ENCODE data around the gene MUC4. TPM values are rescaled to one million over a fixed set of nuclear protein-coding genes. Genes with fewer than 3 reads are reported as not detected.

Gene MUC4
- total RNA-seq, 1 experiment from 2014 or later = not detected

DNA sequence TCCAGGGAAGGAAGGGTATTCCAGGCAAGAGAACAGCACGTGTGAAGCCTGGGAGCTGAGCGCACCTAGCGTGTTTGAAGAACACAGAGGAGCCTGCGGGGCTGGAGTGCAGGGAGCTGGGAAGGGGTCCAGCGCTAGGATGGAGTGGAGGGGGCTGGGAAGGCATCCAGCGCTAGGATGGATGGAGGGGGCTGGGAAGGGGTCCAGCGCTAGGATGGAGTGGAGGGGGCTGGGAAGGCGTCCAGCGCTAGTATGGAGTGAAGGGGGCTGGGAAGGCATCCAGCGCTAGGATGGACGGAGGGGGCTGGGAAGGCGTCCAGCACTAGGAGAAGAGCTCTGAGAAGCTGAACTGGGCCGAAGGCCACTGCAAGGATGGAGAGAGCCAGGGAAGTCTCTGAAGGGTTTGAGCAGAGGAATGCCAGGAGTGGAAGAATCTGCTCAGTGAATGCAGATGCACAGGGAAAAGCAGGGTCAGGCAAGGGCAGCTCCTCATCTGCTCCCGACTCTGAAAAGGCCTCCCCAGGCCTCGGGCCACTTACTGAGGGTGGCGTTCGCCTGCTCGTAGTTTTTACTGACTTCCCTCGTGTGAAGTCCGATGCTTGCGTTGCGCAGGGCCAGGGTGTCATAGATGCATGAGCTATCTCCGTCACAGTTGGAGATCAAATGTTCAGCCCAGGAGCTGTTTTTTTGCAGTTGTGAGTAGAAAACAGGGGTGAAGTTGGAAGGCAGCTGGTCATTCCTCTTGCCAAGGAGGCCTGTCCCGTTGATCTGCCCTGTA lies 51.2 kb downstream of the MUC4 start:
- H3K27me3 ChIP-seq (replicated peaks; ENCODE audit: insufficient read depth, low read depth, low read length, poor library complexity) = peaks cover 65% of the 10 kb centered on the region
- POLR2A ChIA-PET (ENCODE audit: low non-redundant PET) = no interaction called here
- H3K9me3 ChIP-seq (ENCODE audit: low read depth, low read length, poor library complexity, severe bottlenecking) = no peaks in the 10 kb centered on the region
- TF ChIP-seq CTCF (conservative IDR thresholded peaks at IDR 0.05; ENCODE audit: low read depth, low read length) = no peak
- TF ChIP-seq EZH2 (IDR thresholded peaks at IDR 0.05; ENCODE audit: borderline replicate concordance, low read depth, low read length, poor library complexity, severe bottlenecking) = no peak
- H3K36me3 ChIP-seq (ENCODE audit: insufficient read depth, low read length, poor library complexity, severe bottlenecking) = no peaks in the 10 kb centered on the region
- BruUV-seq (replicated peaks) = no TSS peak
- H3K4me1 ChIP-seq (ENCODE audit: insufficient read depth, low read length, poor library complexity, severe bottlenecking) = no peaks in the 10 kb centered on the region
- no peak for DNase-seq (ENCODE audit: low spot score)
- no peak overlapping the region for H3K4me3 ChIP-seq (ENCODE audit: low read depth, low read length, poor library complexity, severe bottlenecking)
- CTCF ChIA-PET = no interaction called here
- H3K27ac ChIP-seq (ENCODE audit: low read depth, low read length, poor library complexity, severe bottlenecking) = no peak overlapping the region
- intact Hi-C loops (cut with micrococcal nuclease; ENCODE audit: unreplicated experiment) = no loop called here

DNA sequence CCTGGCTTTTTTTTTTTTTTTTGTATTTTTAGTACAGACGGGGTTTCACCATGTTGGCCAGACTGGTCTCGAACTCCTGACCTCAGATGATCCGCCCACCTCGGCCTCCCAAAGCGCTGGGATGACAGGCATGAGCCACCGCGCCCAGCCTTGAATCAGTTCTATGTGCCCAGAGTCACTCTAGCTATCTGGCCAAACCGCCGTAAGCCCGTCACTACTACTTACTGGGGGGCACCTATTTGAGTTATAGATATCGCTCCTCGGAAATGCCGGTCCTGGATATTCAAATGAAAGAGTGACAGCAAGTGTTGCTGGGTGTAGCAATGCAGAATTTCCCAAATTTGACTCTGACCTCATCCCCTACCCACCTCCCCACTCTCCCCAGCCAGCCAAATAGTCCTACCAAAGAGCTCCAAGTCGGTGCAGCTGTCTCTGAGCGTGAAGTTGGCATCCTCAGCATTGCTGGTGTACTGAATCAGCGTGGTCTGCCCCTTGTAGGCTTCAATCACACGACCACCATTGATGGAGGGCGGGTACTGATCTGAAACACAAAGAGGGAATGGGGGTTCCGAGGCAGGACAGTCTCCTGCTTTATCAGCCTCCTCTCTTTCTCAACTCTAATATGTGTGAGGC lies 52.9 kb downstream of the MUC4 start:
- no peak for DNase-seq (ENCODE audit: low spot score)
- Histone ChIP-seq H3K27ac (ENCODE audit: low read depth, low read length, poor library complexity, severe bottlenecking) (no peak overlapping the region), H3K9me3 (ENCODE audit: low read depth, low read length, poor library complexity, severe bottlenecking) (no peaks in the 10 kb centered on the region), H3K4me1 (ENCODE audit: insufficient read depth, low read length, poor library complexity, severe bottlenecking) (no peaks in the 10 kb centered on the region), H3K27me3 (replicated peaks; ENCODE audit: insufficient read depth, low read depth, low read length, poor library complexity) (peaks cover 62% of the 10 kb centered on the region), H3K4me3 (ENCODE audit: low read depth, low read length, poor library complexity, severe bottlenecking) (no peak overlapping the region), H3K36me3 (ENCODE audit: insufficient read depth, low read length, poor library complexity, severe bottlenecking) (no peaks in the 10 kb centered on the region)
- ChIA-PET POLR2A (ENCODE audit: low non-redundant PET) (no interaction called here), CTCF (no interaction called here)
- BruUV-seq (replicated peaks) = no TSS peak
- intact Hi-C loops (cut with micrococcal nuclease; ENCODE audit: unreplicated experiment) = no loop called here
- TF ChIP-seq EZH2 (IDR thresholded peaks at IDR 0.05; ENCODE audit: borderline replicate concordance, low read depth, low read length, poor library complexity, severe bottlenecking) = no peak
- TF ChIP-seq CTCF (conservative IDR thresholded peaks at IDR 0.05; ENCODE audit: low read depth, low read length) = no peak

- no peak for DNase-seq (ENCODE audit: low spot score)
- BruUV-seq (replicated peaks) = no TSS peak
- TF ChIP-seq EZH2 (IDR thresholded peaks at IDR 0.05; ENCODE audit: borderline replicate concordance, low read depth, low read length, poor library complexity, severe bottlenecking) = no peak
- no peak for TF ChIP-seq CTCF (conservative IDR thresholded peaks at IDR 0.05; ENCODE audit: low read depth, low read length)
- ChIA-PET POLR2A (ENCODE audit: low non-redundant PET) (no interaction called here), CTCF (no interaction called here)
- Histone ChIP-seq H3K36me3 (ENCODE audit: insufficient read depth, low read length, poor library complexity, severe bottlenecking) (no peaks in the 10 kb centered on the region), H3K4me1 (ENCODE audit: insufficient read depth, low read length, poor library complexity, severe bottlenecking) (no peaks in the 10 kb centered on the region), H3K9me3 (ENCODE audit: low read depth, low read length, poor library complexity, severe bottlenecking) (no peaks in the 10 kb centered on the region), H3K4me3 (ENCODE audit: low read depth, low read length, poor library complexity, severe bottlenecking) (no peak overlapping the region), H3K27me3 (replicated peaks; ENCODE audit: insufficient read depth, low read depth, low read length, poor library complexity) (peaks cover 52% of the 10 kb centered on the region), H3K27ac (ENCODE audit: low read depth, low read length, poor library complexity, severe bottlenecking) (no peak overlapping the region)
- intact Hi-C loops (cut with micrococcal nuclease; ENCODE audit: unreplicated experiment) = no loop called here
Observed at GRCh38 chr3:195757827-195758226, 53.9 kb downstream of the MUC4 start.

Measured in A673 (cell line).